ENCODE results near the gene ICAM1. TPM values are rescaled to one million over a fixed set of nuclear protein-coding genes. Genes with fewer than 3 reads are reported as not detected.

The ICAM1 gene
- total RNA-seq, 1 donor from 2014 or later = 31.8 TPM

DNA sequence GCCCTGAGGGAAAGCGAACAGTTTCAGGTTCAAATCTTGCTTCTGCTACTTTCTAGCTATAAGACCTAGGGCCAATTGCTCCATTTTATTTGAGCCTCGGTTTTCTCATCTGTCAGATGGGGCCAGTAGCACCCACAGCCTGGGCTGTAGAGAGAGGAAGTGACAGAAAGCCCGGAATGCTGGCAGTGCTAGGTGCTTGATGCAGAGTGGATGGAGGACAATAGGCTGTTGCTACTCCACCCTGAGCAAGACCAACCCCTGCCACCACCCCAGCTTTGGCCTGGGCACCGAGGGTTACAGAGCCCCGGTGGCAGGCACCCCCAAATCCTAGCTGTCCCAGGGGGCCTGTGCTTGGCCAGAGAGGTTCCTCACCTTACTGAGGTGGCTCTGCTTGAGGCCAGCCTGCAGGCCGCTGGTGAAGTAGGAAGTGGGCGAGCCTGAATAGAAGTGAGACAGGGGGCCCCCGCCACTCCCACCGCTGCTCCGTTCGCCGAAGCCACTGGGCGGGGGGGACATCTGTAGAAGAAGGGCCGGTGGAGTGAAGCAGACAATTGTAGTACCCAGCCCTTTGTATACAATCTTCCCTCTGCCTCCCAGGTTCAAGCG is 47.0 kb downstream of the ICAM1 start:
- no peak overlapping the region for H3K4me3 Mint-ChIP-seq (ENCODE audit: unreplicated experiment)
- H3K27me3 Mint-ChIP-seq (ENCODE audit: unreplicated experiment) = no peaks in the 10 kb centered on the region
- H3K36me3 Mint-ChIP-seq (ENCODE audit: unreplicated experiment) = peaks cover 10% of the 10 kb centered on the region
- H3K27ac Mint-ChIP-seq (ENCODE audit: unreplicated experiment) = no peak overlapping the region
- H3K4me1 Mint-ChIP-seq (ENCODE audit: unreplicated experiment) = peaks cover 13% of the 10 kb centered on the region
- no peak for DNase-seq (ENCODE audit: extremely low spot score, unreplicated experiment)
- TF ChIP-seq, protein P1, sequence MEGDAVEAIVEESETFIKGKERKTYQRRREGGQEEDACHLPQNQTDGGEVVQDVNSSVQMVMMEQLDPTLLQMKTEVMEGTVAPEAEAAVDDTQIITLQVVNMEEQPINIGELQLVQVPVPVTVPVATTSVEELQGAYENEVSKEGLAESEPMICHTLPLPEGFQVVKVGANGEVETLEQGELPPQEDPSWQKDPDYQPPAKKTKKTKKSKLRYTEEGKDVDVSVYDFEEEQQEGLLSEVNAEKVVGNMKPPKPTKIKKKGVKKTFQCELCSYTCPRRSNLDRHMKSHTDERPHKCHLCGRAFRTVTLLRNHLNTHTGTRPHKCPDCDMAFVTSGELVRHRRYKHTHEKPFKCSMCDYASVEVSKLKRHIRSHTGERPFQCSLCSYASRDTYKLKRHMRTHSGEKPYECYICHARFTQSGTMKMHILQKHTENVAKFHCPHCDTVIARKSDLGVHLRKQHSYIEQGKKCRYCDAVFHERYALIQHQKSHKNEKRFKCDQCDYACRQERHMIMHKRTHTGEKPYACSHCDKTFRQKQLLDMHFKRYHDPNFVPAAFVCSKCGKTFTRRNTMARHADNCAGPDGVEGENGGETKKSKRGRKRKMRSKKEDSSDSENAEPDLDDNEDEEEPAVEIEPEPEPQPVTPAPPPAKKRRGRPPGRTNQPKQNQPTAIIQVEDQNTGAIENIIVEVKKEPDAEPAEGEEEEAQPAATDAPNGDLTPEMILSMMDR (IDR thresholded peaks at IDR 0.05) = no peak
- no peaks in the 10 kb centered on the region for H3K9me3 Mint-ChIP-seq (ENCODE audit: unreplicated experiment)

DNA sequence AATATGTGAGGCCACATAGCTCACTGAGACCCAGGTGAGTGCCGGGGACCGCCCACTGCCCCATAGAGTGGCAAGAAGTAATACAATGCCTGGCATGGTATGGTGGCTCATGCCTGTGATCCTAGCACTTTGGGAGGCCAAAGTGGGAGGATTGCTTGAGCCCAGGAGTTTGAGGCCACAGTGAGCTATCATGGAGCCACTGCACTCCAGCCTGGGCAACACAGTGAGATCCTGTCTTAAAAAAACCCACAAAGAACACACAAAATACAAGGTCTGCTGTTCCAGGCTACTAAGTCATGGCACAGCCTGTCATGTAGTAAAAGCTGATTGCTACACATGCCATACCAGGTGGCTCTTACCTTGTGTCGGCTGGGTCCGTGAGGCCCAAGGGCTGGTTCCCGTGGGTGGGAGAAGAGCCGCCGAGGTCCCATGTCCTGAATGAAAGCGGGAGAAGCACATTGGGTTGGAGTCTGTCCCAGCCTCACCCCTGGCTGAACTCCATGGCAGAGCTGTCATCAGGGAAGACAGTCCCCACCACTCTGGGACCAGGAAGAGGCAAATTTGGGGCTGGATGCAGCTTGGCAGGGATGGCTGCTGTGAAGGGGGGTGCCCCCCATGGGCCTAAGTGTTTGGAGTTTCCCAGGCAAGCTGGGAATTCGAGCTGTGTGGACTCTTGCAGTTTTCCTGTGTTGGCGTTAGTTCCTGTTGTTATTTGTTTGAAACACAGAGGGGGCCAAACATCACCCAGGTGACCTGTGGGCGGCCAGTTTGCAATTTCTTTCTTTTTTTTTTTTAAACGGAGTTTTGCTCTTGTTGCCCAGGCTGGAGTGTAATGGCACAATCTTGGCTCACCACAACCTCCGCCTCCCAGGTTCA is 48.1 kb downstream of the ICAM1 start:
- Mint-ChIP-seq H3K9me3 (ENCODE audit: unreplicated experiment) (no peaks in the 10 kb centered on the region), H3K4me1 (ENCODE audit: unreplicated experiment) (peaks cover 13% of the 10 kb centered on the region), H3K4me3 (ENCODE audit: unreplicated experiment) (no peak overlapping the region), H3K36me3 (ENCODE audit: unreplicated experiment) (peaks cover 12% of the 10 kb centered on the region), H3K27me3 (ENCODE audit: unreplicated experiment) (no peaks in the 10 kb centered on the region), H3K27ac (ENCODE audit: unreplicated experiment) (no peak overlapping the region)
- DNase-seq (ENCODE audit: extremely low spot score, unreplicated experiment) = no peak
- TF ChIP-seq, protein P1 (IDR thresholded peaks at IDR 0.05) = no peak

DNA sequence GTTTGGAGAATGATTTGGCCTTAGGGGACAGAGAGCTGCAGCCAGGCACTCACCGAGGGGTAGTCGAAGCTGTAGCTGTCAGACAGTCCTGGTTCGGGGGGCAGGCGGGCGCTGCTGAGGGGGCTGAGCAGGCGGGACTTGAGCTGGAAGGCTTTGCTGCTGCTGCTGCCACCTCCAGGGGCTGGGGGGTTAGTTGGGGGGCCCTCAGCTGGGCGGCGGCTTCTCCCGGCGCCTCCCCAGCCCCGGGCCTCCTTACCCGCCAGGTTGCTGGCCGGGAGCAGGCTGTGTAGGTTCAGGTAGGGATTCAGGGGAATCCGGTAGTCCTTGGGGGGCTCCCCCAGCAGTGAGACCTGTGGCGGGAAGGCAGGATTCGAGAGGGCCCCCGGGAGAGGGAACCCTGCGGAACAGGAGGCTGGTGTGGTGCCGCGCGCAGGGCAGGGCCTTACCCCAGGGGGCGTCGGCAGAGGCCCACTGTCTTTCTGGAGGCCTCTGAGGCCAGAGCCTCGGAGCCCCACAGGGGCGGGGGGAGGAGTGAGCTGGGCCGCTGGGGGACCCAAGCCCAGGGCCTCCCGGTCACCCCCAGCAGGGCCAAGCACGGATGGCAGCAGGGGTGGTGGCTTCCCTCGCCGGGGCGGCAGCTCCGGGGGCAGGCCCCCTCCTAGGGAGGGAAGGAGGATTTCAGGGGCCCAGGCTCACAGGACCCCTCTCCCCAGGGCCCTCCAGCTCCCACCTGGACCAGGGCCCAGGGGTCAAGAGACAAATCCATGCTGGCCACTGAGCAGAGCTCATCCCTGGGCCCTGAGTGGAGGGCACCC is 49.9 kb downstream of the ICAM1 start:
- TF ChIP-seq, protein P1 (IDR thresholded peaks at IDR 0.05) = no peak
- Mint-ChIP-seq H3K4me1 (ENCODE audit: unreplicated experiment) (peaks cover 3% of the 10 kb centered on the region), H3K4me3 (ENCODE audit: unreplicated experiment) (no peak overlapping the region), H3K27me3 (ENCODE audit: unreplicated experiment) (no peaks in the 10 kb centered on the region), H3K27ac (ENCODE audit: unreplicated experiment) (no peak overlapping the region), H3K9me3 (ENCODE audit: unreplicated experiment) (no peaks in the 10 kb centered on the region), H3K36me3 (ENCODE audit: unreplicated experiment) (peaks cover 14% of the 10 kb centered on the region)
- no peak for DNase-seq (ENCODE audit: extremely low spot score, unreplicated experiment)

DNA sequence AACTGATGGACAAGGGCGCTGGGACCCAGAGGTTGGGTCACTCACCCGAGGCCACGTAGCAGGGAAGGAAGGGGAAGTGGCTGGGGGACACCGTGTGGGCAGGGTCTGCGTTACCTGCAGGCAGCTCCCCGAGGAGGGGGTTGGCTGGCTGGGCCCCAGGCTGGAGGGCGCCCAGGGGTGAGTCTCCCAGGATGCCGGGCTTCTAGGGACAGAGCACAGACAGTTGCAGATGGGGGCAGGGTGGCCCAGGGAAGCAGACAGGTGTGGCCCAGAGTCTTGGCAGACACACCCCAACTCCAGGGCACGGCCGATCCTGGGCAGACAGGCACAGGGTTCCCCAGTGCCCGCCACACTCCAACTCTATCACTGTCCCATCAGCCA is 50.5 kb downstream of the ICAM1 start:
- Mint-ChIP-seq H3K9me3 (ENCODE audit: unreplicated experiment) (no peaks in the 10 kb centered on the region), H3K4me3 (ENCODE audit: unreplicated experiment) (no peak overlapping the region), H3K27me3 (ENCODE audit: unreplicated experiment) (no peaks in the 10 kb centered on the region), H3K27ac (ENCODE audit: unreplicated experiment) (no peak overlapping the region), H3K4me1 (ENCODE audit: unreplicated experiment) (no peaks in the 10 kb centered on the region), H3K36me3 (ENCODE audit: unreplicated experiment) (peaks cover 14% of the 10 kb centered on the region)
- TF ChIP-seq, protein P1 (IDR thresholded peaks at IDR 0.05) = no peak
- DNase-seq (ENCODE audit: extremely low spot score, unreplicated experiment) = no peak
